HepG2 (cell line): ENCODE measurements around the gene SLC41A3. TPM values are rescaled to one million over a fixed set of nuclear protein-coding genes. Genes with fewer than 3 reads are reported as not detected.
"Not testable (repeated sequence)": the region's sequence is repeated elsewhere in the genome, so short reads cannot be mapped to it uniquely, and the experiment has no call there.

Experiments used
- ATAC-seq: fragments of 200-7000 bp; cut with Tn5 transposase; 3 replicates; pipeline ENCODE4 v1.9.1; 2020; ENCODE audit warnings: mild to moderate bottlenecking, moderate library complexity
- BruUV-seq: library from RNA; stranded (reverse); fragments of 400-500 nt; replicated peaks from 2 replicates; lab custom pipeline; 2021; lab: Mats Ljungman, UMichigan
- CTCF ChIA-PET: fragments of 300-600 bp; formaldehyde crosslinking; extraction: SDS; loops from one replicate; lab custom pipeline; 2021; ENCODE audit warnings: low total read pairs, inconsistent platforms, low intra/inter-chr PET ratio; lab: Yijun Ruan, JAX
- POLR2A ChIA-PET: fragments of 350-600 bp; sonication (Branson Sonifier 250); formaldehyde crosslinking; loops from one replicate; lab custom pipeline; 2020; ENCODE audit warnings: antibody characterized with exemption, inconsistent platforms; lab: Yijun Ruan, JAX
- DNase-seq: peaks from one replicate; pipeline ENCODE4 v3.0.0-alpha.2; 2015; ENCODE audit warnings: low spot score
- FAIRE-seq: peaks from 3 replicates; lab custom pipeline; 2011; peaks lifted over from hg19 to GRCh38; lab: Jason Lieb, UNC
- H2AFZ ChIP-seq: one replicate; pipeline ENCODE4 v1.6.1; 2011; ENCODE audit warnings: low read length, inconsistent platforms
- H3K27ac ChIP-seq: fragments of 300-600 bp; 3 replicates; pipeline ENCODE4 v1.8.0; 2011; ENCODE audit warnings: mixed run types, mild to moderate bottlenecking, mixed read lengths, low read length, inconsistent platforms; ENCODE audit not compliant: insufficient read depth; ENCODE audit errors: extremely low read length
- H3K27me3 ChIP-seq, 2 experiments: fragments of 200-600 bp in 1 of 2; 2 replicates in 1 of 2; 3 replicates in 1 of 2; pipeline versions ENCODE4 v1.6.0 to v1.8.0; 2011; ENCODE audit warnings: low read length in 2 of 2, mild to moderate bottlenecking in 2 of 2, moderate library complexity in 2 of 2, inconsistent platforms in 1 of 2; ENCODE audit not compliant: insufficient read depth in 2 of 2, control insufficient read depth in 1 of 2
- H3K36me3 ChIP-seq, 2 experiments: fragments of 200-600 bp in 1 of 2; replicated peaks in 1 of 2; 2 replicates in 1 of 2; 3 replicates in 1 of 2; pipeline versions ENCODE4 v1.5.1 to v1.8.0; 2011; ENCODE audit warnings: low read length in 2 of 2, inconsistent platforms in 1 of 2; ENCODE audit not compliant: insufficient read depth in 2 of 2, control insufficient read depth in 1 of 2
- H3K4me1 ChIP-seq: 2 replicates; pipeline ENCODE4 v1.5.1; 2012; ENCODE audit warnings: low read length, inconsistent platforms; ENCODE audit not compliant: insufficient read depth
- H3K4me2 ChIP-seq: 2 replicates; pipeline ENCODE4 v1.6.0; 2011; ENCODE audit warnings: low read depth, low read length, inconsistent platforms
- H3K4me3 ChIP-seq, 3 experiments: fragments of 200-600 bp in 1 of 3; sonication (generic), shearing (Covaris generic) in 1 of 3; replicated peaks in 1 of 3; 2 replicates each; pipeline ENCODE4 v1.5.1; 2011 to 2016; ENCODE audit warnings: low read length in 3 of 3, inconsistent platforms in 2 of 3, low read depth in 2 of 3, mild to moderate bottlenecking in 2 of 3, control low read depth in 1 of 3, mixed read lengths in 1 of 3; ENCODE audit not compliant: insufficient read depth in 1 of 3
- H3K79me2 ChIP-seq: one replicate; pipeline ENCODE4 v1.6.1; 2011; ENCODE audit warnings: low read length, inconsistent platforms; ENCODE audit not compliant: insufficient read depth
- H3K9ac ChIP-seq: 2 replicates; pipeline ENCODE4 v1.6.0; 2011; ENCODE audit warnings: mild to moderate bottlenecking, low read depth, low read length, inconsistent platforms; ENCODE audit not compliant: insufficient read depth
- H3K9me3 ChIP-seq: 2 replicates; pipeline ENCODE4 v1.5.1; 2012; ENCODE audit warnings: mild to moderate bottlenecking, low read length
- H4K20me1 ChIP-seq: 2 replicates; pipeline ENCODE4 v1.6.0; 2011; ENCODE audit warnings: inconsistent platforms, mild to moderate bottlenecking, low read length, moderate library complexity; ENCODE audit not compliant: insufficient read depth
- DNMT3B ChIP-seq: conservative IDR thresholded peaks from 2 replicates; pipeline ENCODE4 v1.6.1; 2016; ENCODE audit warnings: missing biosample characterization, control low read depth
- FOXM1 ChIP-seq: sonication (generic); formaldehyde crosslinking; IDR thresholded peaks from 2 replicates; pipeline ENCODE4 v1.5.0; 2020; ENCODE audit warnings: missing genetic modification reagents
- MIER3 ChIP-seq: IDR thresholded peaks from 2 replicates; pipeline ENCODE4 v1.6.1; 2016; ENCODE audit warnings: missing compliant biosample characterization, borderline replicate concordance
- PHF8 ChIP-seq: sonication (generic); formaldehyde crosslinking; IDR thresholded peaks from 2 replicates; pipeline ENCODE4 v1.5.0; 2020; ENCODE audit warnings: missing genetic modification reagents
- RAD51 ChIP-seq: fragments of 450-650 bp; IDR thresholded peaks from 2 replicates; pipeline ENCODE4 v1.6.1; 2016; ENCODE audit warnings: borderline replicate concordance
- ZNF747 ChIP-seq: sonication (generic); formaldehyde crosslinking; IDR thresholded peaks from 2 replicates; pipeline ENCODE4 v1.8.1; 2023; ENCODE audit warnings: missing genetic modification reagents, mild to moderate bottlenecking, borderline replicate concordance
- WGBS: methylation state at CpG from one replicate; pipeline ENCODE4 v1.1.6; 2017; ENCODE audit warnings: low lambda C conversion rate; 5-methylcytosine and 5-hydroxymethylcytosine counted together
- in situ Hi-C: cut with HindIII; loops from 2 replicates; pipeline ENCODE4 v1.10.0; 2017; ENCODE audit warnings: low pct_unique_long_range_greater_than_20kb; ENCODE audit not compliant: extremely low pct_ligation_motif_present
- intact Hi-C: fragments of 100-400 bp; cut with micrococcal nuclease; formaldehyde crosslinking; loops from one replicate; pipeline ENCODE4 v1.10.0; 2022; ENCODE audit not compliant: unreplicated experiment
- polyA plus RNA-seq, 8 experiments: library from polyadenylated mRNA; depleted of rRNA in 3 of 8; stranded (reverse) in 7 of 8; unstranded in 1 of 8; fragments of >200 nt; fragmentation: Illumina TruSeq in 4 of 8; extraction: Trizol in 4 of 8; gene quantifications; 2 replicates each; pipeline versions ENCODE4 v1.2.1 to v1.2.3, GENCODE V29; 2011 to 2016; ENCODE audit warnings: low read depth in 4 of 8, missing spikeins in 1 of 8, mixed read lengths in 1 of 8; ENCODE audit not compliant: insufficient read depth in 1 of 8
- total RNA-seq, 5 experiments: library from RNA; depleted of rRNA; stranded (reverse); fragments of >200 nt; fragmentation: Illumina TruSeq; extraction: Trizol; gene quantifications; 2 replicates each; pipeline ENCODE4 v1.2.3, GENCODE V29; 2016; ENCODE audit warnings: low read depth in 1 of 5
- TF ChIP-seq, protein P1 (sequence below): sonication (generic); formaldehyde crosslinking; IDR thresholded peaks from 2 replicates; pipeline ENCODE4 v1.5.0; 2020; ENCODE audit warnings: missing genetic modification reagents
- TF ChIP-seq, protein P2 (sequence below): IDR thresholded peaks from 2 replicates; pipeline ENCODE4 v1.6.1; 2018; ENCODE audit warnings: missing genetic modification reagents, mild to moderate bottlenecking, missing compliant biosample characterization

Gene SLC41A3
- total and polyA plus RNA-seq, 2 of the 13 experiments (the other 11 are each of a cell fraction or from before 2014, with no cell fraction given), result 26.0 to 71.1 TPM

DNA sequence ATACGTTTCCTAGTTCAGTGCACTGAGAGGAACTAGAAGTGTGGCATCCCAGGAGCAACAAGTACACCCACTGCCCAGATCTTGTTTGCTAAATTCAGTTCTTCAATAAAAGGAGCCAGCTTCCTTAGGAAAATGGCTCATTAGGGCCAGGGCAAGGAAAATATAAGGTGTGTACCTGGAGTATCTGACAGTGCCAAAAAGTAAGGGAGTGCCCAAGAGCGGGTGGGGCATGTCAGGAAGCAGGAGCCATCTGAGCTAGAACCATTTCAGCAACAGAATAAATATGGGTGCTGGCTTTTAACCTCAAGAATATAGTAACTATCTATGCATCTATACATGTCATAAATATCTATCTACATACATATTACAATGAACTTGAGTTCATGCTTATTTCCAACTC lies 44.1 kb downstream of the SLC41A3 start:
- Histone ChIP-seq H3K4me1 (no peaks in the 10 kb centered on the region), H2AFZ (no peak overlapping the region), H4K20me1 (no peaks in the 10 kb centered on the region), H3K36me3 (no peaks in the 10 kb centered on the region; a peak in 2 of 5 replicates), H3K27ac (no peak overlapping the region), H3K4me2 (no peak overlapping the region), H3K4me3 (no peak overlapping the region), H3K9me3 (no peaks in the 10 kb centered on the region), H3K79me2 (no peaks in the 10 kb centered on the region), H3K9ac (no peak overlapping the region), H3K27me3 (no peaks in the 10 kb centered on the region)
- intact Hi-C loops, result no loop called here
- DNase-seq (no peak), ATAC-seq (no peak), FAIRE-seq (no peak)
- 100% methylated on average over 2 of the region's 2 CpGs for WGBS
- no TSS peak for BruUV-seq
- in situ Hi-C loops, result no loop called here
- CTCF ChIA-PET, result no interaction called here
- no peak for TF ChIP-seq RAD51
- POLR2A ChIA-PET, result no interaction called here

- H3K27ac ChIP-seq, in situ Hi-C loops, H2AFZ ChIP-seq, H3K4me1 ChIP-seq, H4K20me1 ChIP-seq, FAIRE-seq, BruUV-seq, POLR2A ChIA-PET, DNase-seq, intact Hi-C loops, H3K27me3 ChIP-seq, H3K79me2 ChIP-seq, ATAC-seq, H3K9ac ChIP-seq, H3K4me3 ChIP-seq, CTCF ChIA-PET, H3K36me3 ChIP-seq, H3K4me2 ChIP-seq, H3K9me3 ChIP-seq: not testable (repeated sequence)
- WGBS, result 100% methylated on average over 2 of the region's 2 CpGs
Observed at GRCh38 chr3:126038791-126039190, 45.1 kb downstream of the SLC41A3 start.

- 96% methylated on average over 10 of the region's 10 CpGs for WGBS
- FAIRE-seq, result no peak
- H3K36me3 ChIP-seq, result no peaks in the 10 kb centered on the region; a peak in 3 of 5 replicates
- DNase-seq, result no peak
- no peak overlapping the region for H2AFZ ChIP-seq
- CTCF ChIA-PET, result no interaction called here
- H3K4me2 ChIP-seq, result no peak overlapping the region
- H3K79me2 ChIP-seq, result no peaks in the 10 kb centered on the region
- POLR2A ChIA-PET, result no interaction called here
- no peak overlapping the region for H3K27ac ChIP-seq
- no peaks in the 10 kb centered on the region for H4K20me1 ChIP-seq
- intact Hi-C loops (no loop called here), in situ Hi-C loops (no loop called here)
- H3K9ac ChIP-seq, result no peak overlapping the region
- no peak for ATAC-seq
- no TSS peak for BruUV-seq
- no peaks in the 10 kb centered on the region for H3K27me3 ChIP-seq
- no peaks in the 10 kb centered on the region for H3K4me1 ChIP-seq
- no peaks in the 10 kb centered on the region for H3K9me3 ChIP-seq
- H3K4me3 ChIP-seq, result no peak overlapping the region
- no peak for TF ChIP-seq PHF8
- TF ChIP-seq DNMT3B (CRISPR knock-in tag), result no peak
- TF ChIP-seq, protein P1, sequence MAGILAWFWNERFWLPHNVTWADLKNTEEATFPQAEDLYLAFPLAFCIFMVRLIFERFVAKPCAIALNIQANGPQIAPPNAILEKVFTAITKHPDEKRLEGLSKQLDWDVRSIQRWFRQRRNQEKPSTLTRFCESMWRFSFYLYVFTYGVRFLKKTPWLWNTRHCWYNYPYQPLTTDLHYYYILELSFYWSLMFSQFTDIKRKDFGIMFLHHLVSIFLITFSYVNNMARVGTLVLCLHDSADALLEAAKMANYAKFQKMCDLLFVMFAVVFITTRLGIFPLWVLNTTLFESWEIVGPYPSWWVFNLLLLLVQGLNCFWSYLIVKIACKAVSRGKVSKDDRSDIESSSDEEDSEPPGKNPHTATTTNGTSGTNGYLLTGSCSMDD (CRISPR knock-in tag), result no peak
- no peak for TF ChIP-seq MIER3 (CRISPR knock-in tag)
- TF ChIP-seq FOXM1 (CRISPR knock-in tag), result no peak
- TF ChIP-seq, protein P2, sequence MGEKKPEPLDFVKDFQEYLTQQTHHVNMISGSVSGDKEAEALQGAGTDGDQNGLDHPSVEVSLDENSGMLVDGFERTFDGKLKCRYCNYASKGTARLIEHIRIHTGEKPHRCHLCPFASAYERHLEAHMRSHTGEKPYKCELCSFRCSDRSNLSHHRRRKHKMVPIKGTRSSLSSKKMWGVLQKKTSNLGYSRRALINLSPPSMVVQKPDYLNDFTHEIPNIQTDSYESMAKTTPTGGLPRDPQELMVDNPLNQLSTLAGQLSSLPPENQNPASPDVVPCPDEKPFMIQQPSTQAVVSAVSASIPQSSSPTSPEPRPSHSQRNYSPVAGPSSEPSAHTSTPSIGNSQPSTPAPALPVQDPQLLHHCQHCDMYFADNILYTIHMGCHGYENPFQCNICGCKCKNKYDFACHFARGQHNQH, result no peak
- no peak for TF ChIP-seq ZNF747 (CRISPR knock-in tag)
Observed at GRCh38 chr3:126036056-126036549, 47.8 kb downstream of the SLC41A3 start.
